Astrocyte (in vitro differentiated cells and primary cell): ENCODE measurements around the gene SUPT4H1. TPM values are rescaled to one million over a fixed set of nuclear protein-coding genes. Genes with fewer than 3 reads are reported as not detected.

ENCODE experiments used
- DNase-seq: peaks from one replicate; pipeline ENCODE4 v3.0.0-alpha.2; 2010; ENCODE audit warnings: low read depth
- FAIRE-seq: peaks from 2 replicates; lab custom pipeline; 2011; peaks lifted over from hg19 to GRCh38; lab: Jason Lieb, UNC
- H2AFZ ChIP-seq: 2 replicates; pipeline ENCODE4 v1.6.0; 2012; ENCODE audit warnings: low read depth, low read length, inconsistent platforms
- H3K27ac ChIP-seq: 2 replicates; pipeline ENCODE4 v1.5.1; 2011; ENCODE audit warnings: low read depth, low read length, inconsistent platforms
- H3K27me3 ChIP-seq: 2 replicates; pipeline ENCODE4 v1.6.0; 2011; ENCODE audit warnings: low read length, inconsistent platforms; ENCODE audit not compliant: insufficient read depth
- H3K36me3 ChIP-seq: 2 replicates; pipeline ENCODE4 v1.5.1; 2011; ENCODE audit warnings: low read length, inconsistent platforms; ENCODE audit not compliant: insufficient read depth
- H3K4me1 ChIP-seq: 2 replicates; pipeline ENCODE4 v1.5.1; 2011; ENCODE audit warnings: low read length, inconsistent platforms; ENCODE audit not compliant: insufficient read depth
- H3K4me2 ChIP-seq: 2 replicates; pipeline ENCODE4 v1.6.0; 2012; ENCODE audit warnings: low read length, inconsistent platforms
- H3K4me3 ChIP-seq: 2 replicates; pipeline ENCODE4 v1.5.1; 2011; ENCODE audit warnings: low read depth, mild to moderate bottlenecking, low read length, inconsistent platforms; ENCODE audit not compliant: insufficient read depth
- H3K79me2 ChIP-seq: 2 replicates; pipeline ENCODE4 v1.6.0; 2012; ENCODE audit warnings: mild to moderate bottlenecking, low read length, inconsistent platforms; ENCODE audit not compliant: insufficient read depth
- H3K9ac ChIP-seq: 2 replicates; pipeline ENCODE4 v1.6.0; 2012; ENCODE audit warnings: mild to moderate bottlenecking, low read length, inconsistent platforms
- H3K9me3 ChIP-seq: 2 replicates; pipeline ENCODE4 v1.5.1; 2012; ENCODE audit warnings: low read depth, mild to moderate bottlenecking, low read length, inconsistent platforms; ENCODE audit not compliant: insufficient read depth
- H4K20me1 ChIP-seq: 2 replicates; pipeline ENCODE4 v1.6.0; 2012; ENCODE audit warnings: low read length, inconsistent platforms; ENCODE audit not compliant: insufficient read depth
- H3K27ac Mint-ChIP-seq: one replicate; pipeline ENCODE4 v1.8.0; 2021; ENCODE audit warnings: mild to moderate bottlenecking, mixed read lengths; ENCODE audit not compliant: unreplicated experiment
- H3K27me3 Mint-ChIP-seq: one replicate; pipeline ENCODE4 v1.8.0; 2021; ENCODE audit warnings: low read depth, mixed read lengths; ENCODE audit not compliant: unreplicated experiment
- H3K36me3 Mint-ChIP-seq: one replicate; pipeline ENCODE4 v1.8.0; 2021; ENCODE audit warnings: low read depth, mixed read lengths; ENCODE audit not compliant: unreplicated experiment
- H3K4me1 Mint-ChIP-seq: one replicate; pipeline ENCODE4 v1.8.0; 2021; ENCODE audit warnings: low read depth, mixed read lengths; ENCODE audit not compliant: unreplicated experiment
- H3K4me3 Mint-ChIP-seq: one replicate; pipeline ENCODE4 v1.8.0; 2021; ENCODE audit warnings: mild to moderate bottlenecking, moderate library complexity, mixed read lengths; ENCODE audit not compliant: unreplicated experiment
- H3K9me3 Mint-ChIP-seq: one replicate; pipeline ENCODE4 v1.8.0; 2021; ENCODE audit warnings: mild to moderate bottlenecking, mixed read lengths; ENCODE audit not compliant: unreplicated experiment
- EZH2 ChIP-seq: IDR thresholded peaks from 2 replicates; pipeline ENCODE4 v1.6.1; 2012; ENCODE audit warnings: mild to moderate bottlenecking, low read length, inconsistent platforms; ENCODE audit not compliant: insufficient read depth
- total RNA-seq: library from RNA; stranded (reverse); gene quantifications from 2 replicates; pipeline ENCODE4 v1.2.1, GENCODE V29; 2021
- TF ChIP-seq, protein P1 (sequence below): IDR thresholded peaks from 2 replicates; pipeline ENCODE4 v1.5.1; 2011; ENCODE audit warnings: low read depth, mild to moderate bottlenecking, inconsistent platforms, low read length, moderate library complexity; ENCODE audit not compliant: insufficient read depth

Gene SUPT4H1
- total RNA-seq, 1 donor from 2014 or later: 108 TPM

DNA sequence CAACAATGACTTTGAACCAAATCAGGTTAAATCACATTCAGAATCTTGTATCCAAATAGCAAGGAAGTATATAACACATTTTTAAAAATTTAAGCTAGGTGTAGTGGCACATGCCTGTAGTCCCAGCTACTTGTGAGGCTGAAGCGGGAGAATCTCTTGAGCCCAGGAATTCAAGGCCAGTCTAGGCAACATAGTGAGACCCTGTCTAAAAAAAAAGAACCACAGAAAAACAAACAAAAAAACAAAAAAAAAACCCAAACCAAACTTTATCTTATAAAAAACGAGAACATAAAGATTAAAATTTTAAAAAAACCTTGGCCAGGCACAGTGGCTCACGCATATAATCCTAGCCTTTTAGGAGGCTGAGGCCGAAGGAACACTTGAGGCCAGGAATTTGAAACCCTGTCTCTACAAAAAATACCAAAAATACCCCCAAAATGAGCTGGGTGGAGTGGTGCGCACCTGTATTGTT is 11.6 kb downstream of the SUPT4H1 start:
- H3K27me3 ChIP-seq: no peaks in the 10 kb centered on the region
- Mint-ChIP-seq H3K9me3 (no peaks in the 10 kb centered on the region), H3K4me1 (peaks cover 27% of the 10 kb centered on the region), H3K4me3 (no peak overlapping the region), H3K36me3 (peaks cover 5% of the 10 kb centered on the region), H3K27me3 (no peaks in the 10 kb centered on the region), H3K27ac (no peak overlapping the region)
- peaks cover 12% of the 10 kb centered on the region for H3K36me3 ChIP-seq
- no peak for DNase-seq
- TF ChIP-seq, protein P1, sequence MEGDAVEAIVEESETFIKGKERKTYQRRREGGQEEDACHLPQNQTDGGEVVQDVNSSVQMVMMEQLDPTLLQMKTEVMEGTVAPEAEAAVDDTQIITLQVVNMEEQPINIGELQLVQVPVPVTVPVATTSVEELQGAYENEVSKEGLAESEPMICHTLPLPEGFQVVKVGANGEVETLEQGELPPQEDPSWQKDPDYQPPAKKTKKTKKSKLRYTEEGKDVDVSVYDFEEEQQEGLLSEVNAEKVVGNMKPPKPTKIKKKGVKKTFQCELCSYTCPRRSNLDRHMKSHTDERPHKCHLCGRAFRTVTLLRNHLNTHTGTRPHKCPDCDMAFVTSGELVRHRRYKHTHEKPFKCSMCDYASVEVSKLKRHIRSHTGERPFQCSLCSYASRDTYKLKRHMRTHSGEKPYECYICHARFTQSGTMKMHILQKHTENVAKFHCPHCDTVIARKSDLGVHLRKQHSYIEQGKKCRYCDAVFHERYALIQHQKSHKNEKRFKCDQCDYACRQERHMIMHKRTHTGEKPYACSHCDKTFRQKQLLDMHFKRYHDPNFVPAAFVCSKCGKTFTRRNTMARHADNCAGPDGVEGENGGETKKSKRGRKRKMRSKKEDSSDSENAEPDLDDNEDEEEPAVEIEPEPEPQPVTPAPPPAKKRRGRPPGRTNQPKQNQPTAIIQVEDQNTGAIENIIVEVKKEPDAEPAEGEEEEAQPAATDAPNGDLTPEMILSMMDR: no peak
- no peak for TF ChIP-seq EZH2
- H3K9ac ChIP-seq: no peak overlapping the region
- no peaks in the 10 kb centered on the region for H3K9me3 ChIP-seq
- FAIRE-seq: no peak
- peaks cover 32% of the 10 kb centered on the region for H3K4me1 ChIP-seq
- H2AFZ ChIP-seq: no peak overlapping the region
- H3K4me2 ChIP-seq: no peak overlapping the region
- H4K20me1 ChIP-seq: no peaks in the 10 kb centered on the region
- no peaks in the 10 kb centered on the region for H3K79me2 ChIP-seq
- H3K4me3 ChIP-seq: no peak overlapping the region
- no peak overlapping the region for H3K27ac ChIP-seq

DNA sequence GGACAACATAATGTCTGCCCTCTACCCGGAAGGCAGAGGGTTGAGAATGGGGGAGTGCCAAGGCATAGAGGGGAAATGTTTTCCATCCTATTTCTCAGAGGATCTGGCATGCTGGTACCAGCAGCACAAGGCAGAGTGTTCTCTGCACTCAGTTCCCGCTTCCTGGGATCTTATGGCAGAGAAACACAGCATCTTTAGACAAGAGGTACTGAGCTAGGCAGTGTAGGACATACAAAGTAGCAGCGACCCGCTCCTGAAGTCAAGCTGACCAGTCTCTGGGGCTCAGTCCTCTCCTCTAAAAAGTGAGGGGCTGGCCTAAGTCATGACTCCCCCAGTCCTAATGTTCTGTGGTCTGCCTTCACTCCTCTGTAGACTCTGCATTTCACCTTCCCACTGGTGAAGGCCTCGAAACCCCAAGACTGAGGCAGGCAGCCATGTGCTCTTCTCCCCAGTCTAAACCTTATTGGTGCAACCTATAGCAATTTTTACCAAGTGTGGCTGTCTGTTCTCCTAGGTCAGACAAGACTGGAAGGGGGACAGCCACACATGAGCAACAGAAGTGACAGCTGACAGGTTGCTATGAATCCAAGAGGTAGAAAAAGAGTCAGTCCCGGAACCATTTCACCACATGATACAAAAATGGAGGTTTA is 12.1 kb downstream of the SUPT4H1 start:
- H3K4me3 ChIP-seq: peak overlapping the region; percentile 8
- H4K20me1 ChIP-seq: no peaks in the 10 kb centered on the region
- H3K9me3 Mint-ChIP-seq: no peaks in the 10 kb centered on the region
- DNase-seq (no peak), FAIRE-seq (no peak)
- peak overlapping the region; percentile 18 for H2AFZ ChIP-seq
- H3K9ac ChIP-seq: peak overlapping the region; percentile 52
- no peaks in the 10 kb centered on the region for H3K27me3 Mint-ChIP-seq
- H3K79me2 ChIP-seq: no peaks in the 10 kb centered on the region
- peaks cover 27% of the 10 kb centered on the region for H3K4me1 Mint-ChIP-seq
- no peak overlapping the region for H3K27ac ChIP-seq
- TF ChIP-seq, protein P1: no peak
- no peak for TF ChIP-seq EZH2
- peaks cover 6% of the 10 kb centered on the region for H3K36me3 ChIP-seq
- no peak overlapping the region for H3K4me3 Mint-ChIP-seq
- H3K27me3 ChIP-seq: no peaks in the 10 kb centered on the region
- H3K4me1 ChIP-seq: peaks cover 32% of the 10 kb centered on the region
- H3K27ac Mint-ChIP-seq: no peak overlapping the region
- peaks cover 5% of the 10 kb centered on the region for H3K36me3 Mint-ChIP-seq
- H3K9me3 ChIP-seq: no peaks in the 10 kb centered on the region
- H3K4me2 ChIP-seq: peak overlapping the region; percentile 82
